ENCODE measurements around the gene EFCAB5. TPM values are rescaled to one million over a fixed set of nuclear protein-coding genes. Genes with fewer than 3 reads are reported as not detected.

EFCAB5 gene
- total and polyA plus RNA-seq, 2 of the 13 experiments (the other 11 are each of a cell fraction or from before 2014, with no cell fraction given), result 0.15 TPM; not detected in 1

GRCh38 chr17:30104575-30105339 lies 163.3 kb downstream of the EFCAB5 start (continued):
- peak; percentile 74; the same call in 1 of the 2 replicates for TF ChIP-seq ARID4A (CRISPR knock-in tag; IDR thresholded peaks at IDR 0.05; ENCODE audit: borderline replicate concordance)
- no peak for TF ChIP-seq POLR2AphosphoS2 (IDR thresholded peaks at IDR 0.05; ENCODE audit: low read depth, low read length)
- TF ChIP-seq ZNF629 (CRISPR knock-in tag; conservative IDR thresholded peaks at IDR 0.05), result 0 out of 2 replicates have a peak, but pooled peaks have one; percentile 19
- TF ChIP-seq, protein P1, sequence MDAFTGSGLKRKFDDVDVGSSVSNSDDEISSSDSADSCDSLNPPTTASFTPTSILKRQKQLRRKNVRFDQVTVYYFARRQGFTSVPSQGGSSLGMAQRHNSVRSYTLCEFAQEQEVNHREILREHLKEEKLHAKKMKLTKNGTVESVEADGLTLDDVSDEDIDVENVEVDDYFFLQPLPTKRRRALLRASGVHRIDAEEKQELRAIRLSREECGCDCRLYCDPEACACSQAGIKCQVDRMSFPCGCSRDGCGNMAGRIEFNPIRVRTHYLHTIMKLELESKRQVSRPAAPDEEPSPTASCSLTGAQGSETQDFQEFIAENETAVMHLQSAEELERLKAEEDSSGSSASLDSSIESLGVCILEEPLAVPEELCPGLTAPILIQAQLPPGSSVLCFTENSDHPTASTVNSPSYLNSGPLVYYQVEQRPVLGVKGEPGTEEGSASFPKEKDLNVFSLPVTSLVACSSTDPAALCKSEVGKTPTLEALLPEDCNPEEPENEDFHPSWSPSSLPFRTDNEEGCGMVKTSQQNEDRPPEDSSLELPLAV (CRISPR knock-in tag; conservative IDR thresholded peaks at IDR 0.05; ENCODE audit: low read depth), result no peak
- TF ChIP-seq PHB2 (IDR thresholded peaks at IDR 0.05; ENCODE audit: partially characterized antibody), result no peak
- peak; percentile 30 for TF ChIP-seq CBX1 (IDR thresholded peaks at IDR 0.05; ENCODE audit: low read depth)
- TF ChIP-seq ZNF232 (CRISPR knock-in tag; IDR thresholded peaks at IDR 0.05; ENCODE audit: borderline replicate concordance), result no peak; the same call in 1 of the 2 replicates
- TF ChIP-seq, protein P2, sequence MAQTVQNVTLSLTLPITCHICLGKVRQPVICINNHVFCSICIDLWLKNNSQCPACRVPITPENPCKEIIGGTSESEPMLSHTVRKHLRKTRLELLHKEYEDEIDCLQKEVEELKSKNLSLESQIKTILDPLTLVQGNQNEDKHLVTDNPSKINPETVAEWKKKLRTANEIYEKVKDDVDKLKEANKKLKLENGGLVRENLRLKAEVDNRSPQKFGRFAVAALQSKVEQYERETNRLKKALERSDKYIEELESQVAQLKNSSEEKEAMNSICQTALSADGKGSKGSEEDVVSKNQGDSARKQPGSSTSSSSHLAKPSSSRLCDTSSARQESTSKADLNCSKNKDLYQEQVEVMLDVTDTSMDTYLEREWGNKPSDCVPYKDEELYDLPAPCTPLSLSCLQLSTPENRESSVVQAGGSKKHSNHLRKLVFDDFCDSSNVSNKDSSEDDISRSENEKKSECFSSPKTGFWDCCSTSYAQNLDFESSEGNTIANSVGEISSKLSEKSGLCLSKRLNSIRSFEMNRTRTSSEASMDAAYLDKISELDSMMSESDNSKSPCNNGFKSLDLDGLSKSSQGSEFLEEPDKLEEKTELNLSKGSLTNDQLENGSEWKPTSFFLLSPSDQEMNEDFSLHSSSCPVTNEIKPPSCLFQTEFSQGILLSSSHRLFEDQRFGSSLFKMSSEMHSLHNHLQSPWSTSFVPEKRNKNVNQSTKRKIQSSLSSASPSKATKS (CRISPR knock-in tag; IDR thresholded peaks at IDR 0.05), result no peak
- no peak for TF ChIP-seq ZFP36L2 (CRISPR knock-in tag; IDR thresholded peaks at IDR 0.05)
- no peak for TF ChIP-seq ZNF616 (CRISPR knock-in tag; IDR thresholded peaks at IDR 0.05; ENCODE audit: low read depth)
- TF ChIP-seq, protein P3, sequence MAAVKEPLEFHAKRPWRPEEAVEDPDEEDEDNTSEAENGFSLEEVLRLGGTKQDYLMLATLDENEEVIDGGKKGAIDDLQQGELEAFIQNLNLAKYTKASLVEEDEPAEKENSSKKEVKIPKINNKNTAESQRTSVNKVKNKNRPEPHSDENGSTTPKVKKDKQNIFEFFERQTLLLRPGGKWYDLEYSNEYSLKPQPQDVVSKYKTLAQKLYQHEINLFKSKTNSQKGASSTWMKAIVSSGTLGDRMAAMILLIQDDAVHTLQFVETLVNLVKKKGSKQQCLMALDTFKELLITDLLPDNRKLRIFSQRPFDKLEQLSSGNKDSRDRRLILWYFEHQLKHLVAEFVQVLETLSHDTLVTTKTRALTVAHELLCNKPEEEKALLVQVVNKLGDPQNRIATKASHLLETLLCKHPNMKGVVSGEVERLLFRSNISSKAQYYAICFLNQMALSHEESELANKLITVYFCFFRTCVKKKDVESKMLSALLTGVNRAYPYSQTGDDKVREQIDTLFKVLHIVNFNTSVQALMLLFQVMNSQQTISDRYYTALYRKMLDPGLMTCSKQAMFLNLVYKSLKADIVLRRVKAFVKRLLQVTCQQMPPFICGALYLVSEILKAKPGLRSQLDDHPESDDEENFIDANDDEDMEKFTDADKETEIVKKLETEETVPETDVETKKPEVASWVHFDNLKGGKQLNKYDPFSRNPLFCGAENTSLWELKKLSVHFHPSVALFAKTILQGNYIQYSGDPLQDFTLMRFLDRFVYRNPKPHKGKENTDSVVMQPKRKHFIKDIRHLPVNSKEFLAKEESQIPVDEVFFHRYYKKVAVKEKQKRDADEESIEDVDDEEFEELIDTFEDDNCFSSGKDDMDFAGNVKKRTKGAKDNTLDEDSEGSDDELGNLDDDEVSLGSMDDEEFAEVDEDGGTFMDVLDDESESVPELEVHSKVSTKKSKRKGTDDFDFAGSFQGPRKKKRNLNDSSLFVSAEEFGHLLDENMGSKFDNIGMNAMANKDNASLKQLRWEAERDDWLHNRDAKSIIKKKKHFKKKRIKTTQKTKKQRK (IDR thresholded peaks at IDR 0.05; ENCODE audit: low read length), result no peak
- TF ChIP-seq, protein P4, sequence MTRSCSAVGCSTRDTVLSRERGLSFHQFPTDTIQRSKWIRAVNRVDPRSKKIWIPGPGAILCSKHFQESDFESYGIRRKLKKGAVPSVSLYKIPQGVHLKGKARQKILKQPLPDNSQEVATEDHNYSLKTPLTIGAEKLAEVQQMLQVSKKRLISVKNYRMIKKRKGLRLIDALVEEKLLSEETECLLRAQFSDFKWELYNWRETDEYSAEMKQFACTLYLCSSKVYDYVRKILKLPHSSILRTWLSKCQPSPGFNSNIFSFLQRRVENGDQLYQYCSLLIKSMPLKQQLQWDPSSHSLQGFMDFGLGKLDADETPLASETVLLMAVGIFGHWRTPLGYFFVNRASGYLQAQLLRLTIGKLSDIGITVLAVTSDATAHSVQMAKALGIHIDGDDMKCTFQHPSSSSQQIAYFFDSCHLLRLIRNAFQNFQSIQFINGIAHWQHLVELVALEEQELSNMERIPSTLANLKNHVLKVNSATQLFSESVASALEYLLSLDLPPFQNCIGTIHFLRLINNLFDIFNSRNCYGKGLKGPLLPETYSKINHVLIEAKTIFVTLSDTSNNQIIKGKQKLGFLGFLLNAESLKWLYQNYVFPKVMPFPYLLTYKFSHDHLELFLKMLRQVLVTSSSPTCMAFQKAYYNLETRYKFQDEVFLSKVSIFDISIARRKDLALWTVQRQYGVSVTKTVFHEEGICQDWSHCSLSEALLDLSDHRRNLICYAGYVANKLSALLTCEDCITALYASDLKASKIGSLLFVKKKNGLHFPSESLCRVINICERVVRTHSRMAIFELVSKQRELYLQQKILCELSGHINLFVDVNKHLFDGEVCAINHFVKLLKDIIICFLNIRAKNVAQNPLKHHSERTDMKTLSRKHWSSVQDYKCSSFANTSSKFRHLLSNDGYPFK (CRISPR knock-in tag; IDR thresholded peaks at IDR 0.05; ENCODE audit: borderline replicate concordance), result peak; percentile 19; the same call in 1 of the 2 replicates
- TF ChIP-seq XRCC5 (optimal IDR thresholded peaks at IDR 0.05; ENCODE audit: low read length), result peak; percentile 64
- peak; percentile 76 for TF ChIP-seq GATAD2A (CRISPR knock-in tag; IDR thresholded peaks at IDR 0.05)
